NOMO-1 treated with dmso at 0.1 percent for 144 hours (cell line): ENCODE data around the gene KIFC3.

Experiments used
- DNase-seq: peaks from one replicate; lab custom pipeline; 2025; ENCODE audit not compliant: unreplicated experiment; lab: John Stamatoyannopoulos, UW

Gene KIFC3

GRCh38 chr16:57770361-57770760 is 31.9 kb downstream of the KIFC3 start:
- DNase-seq: no peak

GRCh38 chr16:57769541-57770145 is 32.6 kb downstream of the KIFC3 start:
- DNase-seq: no peak

GRCh38 chr16:57766714-57767348 is 35.5 kb downstream of the KIFC3 start:
- DNase-seq: no peak

- DNase-seq: no peak
Observed at GRCh38 chr16:57765160-57765728, 37.0 kb downstream of the KIFC3 start.

- peak; percentile 22 for DNase-seq
Observed at GRCh38 chr16:57764341-57765159, 37.7 kb downstream of the KIFC3 start.

GRCh38 chr16:57764006-57764340 is 38.3 kb downstream of the KIFC3 start:
- no peak for DNase-seq

- DNase-seq: no peak
Observed at GRCh38 chr16:57763285-57764005, 38.8 kb downstream of the KIFC3 start.

GRCh38 chr16:57762365-57763040 is 39.8 kb downstream of the KIFC3 start:
- no peak for DNase-seq

GRCh38 chr16:57761957-57762356 is 40.3 kb downstream of the KIFC3 start:
- no peak for DNase-seq

- no peak for DNase-seq
Observed at GRCh38 chr16:57761301-57761700, 41.0 kb downstream of the KIFC3 start.

GRCh38 chr16:57760357-57761160 is 41.7 kb downstream of the KIFC3 start:
- DNase-seq: no peak

GRCh38 chr16:57759541-57760356 is 42.5 kb downstream of the KIFC3 start:
- no peak for DNase-seq

- DNase-seq: no peak
Observed at GRCh38 chr16:57759131-57759530, 43.2 kb downstream of the KIFC3 start.

- DNase-seq: no peak
Observed at GRCh38 chr16:57758331-57759117, 43.8 kb downstream of the KIFC3 start.

- DNase-seq: no peak
Observed at GRCh38 chr16:57757883-57758282, 44.4 kb downstream of the KIFC3 start.

- no peak for DNase-seq
Observed at GRCh38 chr16:57757326-57757786, 44.9 kb downstream of the KIFC3 start.

GRCh38 chr16:57756424-57757325 is 45.6 kb downstream of the KIFC3 start:
- no peak for DNase-seq
